Endothelial cell of umbilical vein (primary cell): ENCODE data around the gene CLCN2.

Source experiments
- CTCF ChIP-seq, 2 donors: IDR thresholded peaks; 1 replicate in 1 of 2; 2 replicates in 1 of 2; pipeline ENCODE4 v1.5.1; 2011; ENCODE audit warnings: low read length in 2 of 2, mild to moderate bottlenecking in 2 of 2, moderate library complexity in 2 of 2, control low read depth in 1 of 2, inconsistent platforms in 1 of 2, low read depth in 1 of 2; ENCODE audit not compliant: insufficient read depth in 1 of 2; ENCODE audit errors: extremely low read depth in 1 of 2
- JUN ChIP-seq: IDR thresholded peaks from 2 replicates; pipeline ENCODE4 v1.6.1; 2011; ENCODE audit warnings: borderline replicate concordance, low read depth; ENCODE audit not compliant: insufficient read length, insufficient read depth
- POLR2AphosphoS5 ChIP-seq: IDR thresholded peaks from 2 replicates; pipeline ENCODE4 v1.6.1; 2012; ENCODE audit warnings: low read depth, mild to moderate bottlenecking, control low read depth, low read length, moderate library complexity; ENCODE audit not compliant: insufficient read depth

GRCh38 chr3:184383033-184383740 is 21.8 kb upstream of the CLCN2 start:
- TF ChIP-seq CTCF (IDR thresholded peaks at IDR 0.05; ENCODE audit: extremely low read depth in 1 of 2, insufficient read depth in 1 of 2, low read depth in 1 of 2, low read length in 2 of 2) (no peak), POLR2AphosphoS5 (no peak), JUN (no peak)
